SW480 (cell line): ENCODE measurements around the gene ABRACL.
"Not testable (repeated sequence)": the region's sequence is repeated elsewhere in the genome, so short reads cannot be mapped to it uniquely, and the experiment has no call there.

Experiments
- DNase-seq: peaks from one replicate; pipeline ENCODE4 v3.0.0-alpha.2; 2016; ENCODE audit warnings: low spot score

ABRACL gene, protein sequence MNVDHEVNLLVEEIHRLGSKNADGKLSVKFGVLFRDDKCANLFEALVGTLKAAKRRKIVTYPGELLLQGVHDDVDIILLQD

DNA sequence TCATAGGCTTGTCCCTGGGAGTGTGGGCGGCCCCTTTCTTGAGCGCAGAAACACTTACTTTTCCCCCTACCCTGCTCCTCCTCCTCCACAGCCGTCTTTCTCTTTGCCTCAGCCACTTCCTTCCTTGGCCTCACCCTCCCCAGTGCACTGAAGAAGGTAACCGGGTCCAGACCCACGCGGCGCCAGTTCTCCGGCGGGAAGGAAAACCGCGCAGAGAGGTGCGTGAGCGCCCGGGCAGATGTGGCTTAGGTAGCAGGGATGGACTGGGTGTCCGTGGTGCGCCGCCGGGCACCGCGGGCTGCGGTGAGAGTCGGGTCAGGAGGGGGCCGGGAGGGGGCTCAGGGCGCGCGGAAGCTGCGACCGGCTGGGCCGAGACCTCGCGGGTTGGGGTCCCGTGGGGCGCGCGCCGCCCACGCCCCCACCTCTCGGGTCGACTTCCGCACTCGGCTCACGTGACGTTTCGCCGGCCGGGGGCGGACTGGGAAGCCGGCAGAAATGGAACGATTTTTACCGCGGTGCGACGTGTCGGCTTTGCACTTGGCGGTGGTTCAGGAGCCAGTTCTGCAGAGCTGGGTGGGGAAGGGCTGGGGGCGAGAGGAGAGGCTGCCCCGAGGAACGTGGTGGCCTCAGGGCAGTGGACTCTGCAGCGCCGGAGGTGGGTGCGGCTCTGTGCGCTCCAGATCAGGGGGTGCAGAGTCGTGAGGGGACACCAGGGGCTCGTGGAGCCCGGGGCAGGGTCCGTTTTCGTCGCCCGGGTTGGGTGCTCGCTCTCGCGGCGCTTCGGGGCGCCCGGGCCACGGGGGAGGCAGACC is at the start of gene ABRACL:
Gene ABRACL (plus strand): TSS at position 88 of the 812 bp plus-strand sequence. CDS start 5,416 bp downstream, outside the sequence.
- DNase-seq = peak; percentile 61

DNA sequence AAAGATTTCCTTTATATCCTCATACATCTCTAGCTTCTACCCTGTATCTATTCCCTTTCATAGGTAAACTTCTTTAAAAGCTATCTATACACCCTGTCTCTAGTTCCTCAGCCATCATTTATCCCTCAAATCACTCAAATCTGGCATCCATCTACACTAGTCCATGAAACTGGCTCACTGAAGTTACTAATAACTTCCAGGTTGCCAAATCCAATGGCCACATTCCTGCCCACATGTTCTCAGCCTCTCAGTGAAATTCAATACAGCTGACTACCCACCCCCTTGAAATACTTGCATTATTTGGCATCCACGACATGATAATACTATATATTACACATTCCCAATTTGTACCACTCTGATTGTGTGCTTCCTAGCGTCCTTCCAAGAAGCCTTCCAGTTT is 49.2 kb upstream of the ABRACL start:
- DNase-seq = no peak

DNA sequence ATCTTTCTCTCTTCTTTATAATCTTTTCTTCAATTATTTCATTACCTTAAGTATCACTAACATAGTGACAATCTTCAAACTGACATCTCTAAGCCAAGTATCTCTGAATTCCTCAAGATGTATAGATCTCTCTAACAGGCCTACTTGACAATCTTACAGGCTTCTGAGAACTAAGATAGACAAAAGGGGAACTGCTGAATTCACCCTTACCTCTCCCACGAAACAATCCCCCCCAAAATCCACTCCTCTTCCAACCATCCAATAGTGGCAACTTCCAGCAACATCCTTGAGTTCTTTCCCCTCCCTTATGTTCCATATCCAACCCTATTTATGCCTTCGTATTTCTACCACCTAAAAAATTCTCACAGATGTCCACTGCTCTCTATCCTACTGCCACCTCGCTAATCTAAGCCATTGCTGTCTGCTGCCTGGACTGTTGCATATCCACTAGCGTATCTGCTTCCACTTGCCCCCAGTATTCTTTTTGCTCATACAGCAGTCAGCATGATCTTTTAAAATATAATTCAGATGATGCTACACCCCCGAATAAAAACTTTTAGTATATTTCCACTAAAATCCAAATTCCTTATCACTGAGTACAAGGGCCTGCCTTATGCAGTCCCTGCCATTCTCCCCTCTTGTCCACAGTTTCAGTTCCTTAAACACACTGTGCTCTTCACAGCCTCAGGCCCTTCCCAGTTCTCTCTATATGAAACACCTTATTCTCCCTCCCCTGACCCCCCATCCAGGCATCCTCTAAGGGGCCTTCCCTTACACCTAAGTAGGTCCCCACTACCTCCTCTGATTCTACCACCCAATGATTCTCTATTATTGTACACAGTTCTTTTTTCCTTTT is 48.5 kb upstream of the ABRACL start:
- no peak for DNase-seq

DNA sequence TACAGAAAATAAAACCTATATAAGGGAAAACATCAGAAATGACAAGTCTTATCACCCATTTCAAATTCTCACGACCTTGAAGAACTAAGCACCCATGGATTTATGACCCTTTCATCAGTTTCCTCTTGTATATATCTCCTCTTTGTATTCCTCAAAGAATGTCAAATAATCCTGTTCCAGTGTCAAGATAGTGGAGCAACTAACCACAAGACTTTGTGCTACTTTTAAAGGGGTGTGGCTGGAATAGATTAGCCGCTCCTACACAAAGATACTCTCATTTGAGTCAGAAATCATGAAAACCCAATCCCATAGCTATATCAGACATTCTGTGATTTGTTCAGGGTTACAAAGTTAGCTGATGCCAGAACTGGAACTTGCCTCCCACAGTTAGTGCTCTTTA is 47.1 kb upstream of the ABRACL start:
- DNase-seq = no peak

DNA sequence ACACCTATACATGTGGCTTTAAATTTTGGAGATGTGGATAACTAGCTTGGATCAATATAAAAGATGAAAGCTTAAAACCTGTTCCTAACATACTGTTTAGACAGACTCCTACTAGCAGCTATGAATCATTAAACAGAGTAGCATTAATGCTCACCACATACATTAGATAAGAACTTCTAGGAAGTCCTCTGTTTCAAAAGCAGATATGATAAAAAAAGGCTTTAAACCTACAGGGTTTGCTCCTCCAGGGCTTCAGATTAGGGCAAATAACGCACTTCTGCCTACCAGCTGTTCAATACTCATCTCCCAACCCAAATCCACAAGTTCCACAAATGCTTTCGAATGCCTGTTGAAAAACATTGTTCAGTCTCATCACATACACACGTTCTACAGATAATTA is 42.0 kb upstream of the ABRACL start:
- no peak for DNase-seq

DNA sequence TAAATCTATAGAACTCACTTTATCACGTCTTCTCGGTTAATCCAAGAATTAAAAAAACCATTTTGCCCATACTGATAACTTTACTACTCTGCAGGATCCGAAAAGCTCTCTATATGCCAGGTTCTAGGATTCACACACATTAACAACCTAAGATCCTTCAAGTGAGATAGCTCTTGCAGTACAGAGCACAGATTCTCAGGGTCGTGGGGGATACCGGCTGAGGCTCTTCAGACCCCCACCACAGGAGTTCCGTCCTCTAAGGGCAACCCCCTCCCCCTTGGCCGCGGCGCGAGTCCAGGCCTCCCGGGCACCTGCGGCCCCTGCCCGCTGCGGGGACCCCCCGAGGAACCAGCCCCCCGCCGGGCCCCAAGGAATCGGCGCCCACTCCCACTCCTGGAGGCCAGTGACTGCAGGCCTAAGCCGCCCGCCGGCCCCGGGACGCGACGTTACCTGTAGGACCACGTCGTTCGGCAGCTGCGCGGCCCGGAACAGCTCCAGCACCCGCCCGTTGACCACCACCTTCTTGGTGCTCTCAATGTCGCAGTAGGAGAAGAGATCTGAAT is 41.4 kb upstream of the ABRACL start:
- no peak for DNase-seq

DNA sequence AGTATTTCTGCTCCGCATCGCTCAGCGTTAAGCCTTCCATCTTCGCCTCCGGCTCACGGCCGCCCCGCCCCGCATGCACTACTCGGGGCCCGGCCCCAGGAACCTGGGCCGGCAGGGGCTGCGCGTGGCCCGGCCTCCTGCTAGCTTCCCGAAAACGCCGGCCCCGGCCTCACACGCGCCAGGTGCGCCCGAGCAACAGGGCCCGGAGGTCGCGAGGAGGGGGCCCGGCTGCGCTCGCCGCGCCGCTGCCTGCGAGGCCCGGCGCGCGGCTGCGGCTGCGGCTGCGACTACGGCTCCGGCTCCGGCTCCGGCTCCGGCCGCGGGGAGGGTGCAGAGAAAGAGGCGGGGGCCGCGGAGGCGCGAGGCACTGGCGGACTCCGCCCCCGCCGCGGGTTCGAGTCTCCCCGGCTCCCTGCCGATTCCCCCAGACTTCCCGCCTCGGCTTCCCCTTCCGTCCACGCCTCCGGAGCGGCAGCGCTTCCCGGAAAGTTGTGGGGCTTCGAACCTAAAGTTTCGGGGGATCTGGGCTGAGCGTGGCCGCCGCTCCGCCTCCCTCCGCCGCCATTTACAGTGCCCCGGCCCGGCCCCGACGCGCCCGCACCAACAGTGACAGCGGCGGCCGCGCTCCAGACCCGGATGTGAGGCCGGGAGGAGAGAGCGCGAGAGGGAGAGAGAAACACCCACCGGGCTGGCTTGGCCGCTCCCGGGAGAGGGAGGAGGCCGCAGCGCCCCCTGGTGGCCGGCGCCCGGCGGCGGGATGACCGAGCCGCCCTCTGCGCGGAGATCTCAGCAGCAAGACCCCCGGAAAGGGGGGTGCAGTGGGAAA is 40.7 kb upstream of the ABRACL start, which contains the start of gene REPS1:
Gene REPS1 (minus strand): TSS at position 611 of the 826 bp plus-strand sequence. CDS start 571 bp downstream, at position 40.
- peak; percentile 82 for DNase-seq

DNA sequence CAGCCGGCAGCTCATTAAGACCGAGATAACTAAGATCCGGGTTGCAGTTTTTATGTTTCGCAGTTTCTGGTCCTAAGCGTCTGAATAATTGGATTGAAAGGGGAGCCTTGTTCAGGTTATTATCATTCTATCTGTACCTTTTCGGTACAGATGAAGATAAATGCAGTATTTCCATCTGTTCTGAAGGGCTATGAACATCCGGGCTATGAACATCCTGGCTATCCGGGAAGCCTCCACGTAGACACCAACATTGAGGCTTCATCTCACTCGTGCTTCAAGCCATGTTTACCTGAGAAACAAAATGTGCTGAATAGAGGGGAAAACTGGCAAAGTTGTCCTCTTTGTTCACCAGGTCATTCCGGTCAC is 40.1 kb upstream of the ABRACL start:
- peak; percentile 27 for DNase-seq

DNA sequence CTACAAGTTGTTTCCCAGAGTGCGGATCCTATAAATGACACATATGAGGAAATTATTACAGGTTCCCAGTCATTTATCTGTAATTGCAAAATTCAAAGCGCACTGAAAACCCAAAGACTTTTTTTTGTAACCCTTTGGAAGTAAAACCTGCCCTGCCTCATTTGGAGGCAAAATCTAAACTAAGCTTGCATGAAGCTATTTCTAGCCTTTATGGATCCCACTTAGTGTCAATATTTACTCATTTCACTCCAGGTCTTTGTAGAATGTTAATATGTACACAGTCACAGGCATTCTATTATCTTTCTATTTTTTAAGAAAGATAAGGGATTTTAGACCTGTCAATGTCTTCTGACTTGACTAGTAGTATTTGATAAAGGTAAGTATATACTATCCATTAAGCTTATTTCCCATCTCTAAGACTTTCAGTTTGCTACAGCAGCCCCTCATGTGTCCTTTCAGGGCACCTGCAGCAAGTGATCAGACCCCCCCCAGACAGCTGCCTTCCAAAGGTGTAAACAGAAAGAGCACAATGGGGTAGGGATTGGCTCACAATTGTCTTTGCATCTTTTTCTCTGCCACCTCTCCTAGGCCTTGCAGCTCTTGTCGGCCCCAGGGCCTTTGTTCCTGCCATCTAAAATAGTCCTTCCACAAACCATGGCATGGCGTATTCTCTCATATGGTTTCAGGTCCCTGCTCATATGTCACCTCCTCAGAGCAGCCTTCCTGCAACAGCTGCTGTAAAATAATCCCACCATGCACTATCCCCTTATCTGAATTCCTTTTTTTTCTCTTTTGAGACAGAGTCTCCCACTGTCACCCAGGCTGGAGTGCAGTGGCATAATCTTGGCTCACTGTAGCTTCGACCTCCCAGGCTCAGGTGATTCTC is 39.2 kb upstream of the ABRACL start:
- no peak for DNase-seq

DNA sequence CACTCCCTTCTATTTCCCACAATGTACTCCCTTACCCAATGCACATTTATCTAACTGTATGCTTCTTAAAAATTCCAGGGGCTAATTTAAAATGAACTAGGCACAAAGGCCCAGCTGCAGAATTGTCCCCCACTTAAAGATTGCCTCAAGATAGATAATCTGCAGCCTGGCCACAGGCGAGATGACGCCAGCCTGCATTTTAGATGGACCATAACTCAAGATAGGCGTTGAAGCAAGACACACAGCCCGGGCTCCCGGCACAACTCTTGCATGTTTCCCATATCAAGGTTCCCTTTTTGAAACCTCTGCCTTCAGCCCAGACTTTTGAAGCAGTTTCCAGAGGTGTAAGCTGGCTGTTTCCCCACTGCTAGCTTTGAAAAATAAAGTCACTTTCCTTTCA is 37.3 kb upstream of the ABRACL start:
- no peak for DNase-seq

DNA sequence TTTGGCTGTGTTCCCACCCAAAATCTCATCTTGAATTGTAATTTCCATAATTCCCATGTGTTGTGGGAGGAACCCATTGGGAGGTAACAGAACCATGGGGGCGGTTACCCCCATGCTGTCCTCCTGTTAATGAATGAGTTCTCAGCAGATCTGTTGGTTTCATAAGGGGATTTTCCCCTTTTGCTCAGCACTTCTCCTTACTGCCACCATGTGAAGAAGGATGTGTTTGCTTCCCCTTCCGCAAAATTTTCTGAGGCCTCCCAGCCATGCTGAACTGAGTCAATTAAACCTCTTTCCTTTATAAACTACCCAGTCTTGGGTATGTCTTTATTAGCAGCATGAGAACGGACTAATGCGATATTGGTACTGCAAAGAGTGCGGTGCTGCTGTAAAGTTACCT is 35.6 kb upstream of the ABRACL start:
- DNase-seq = not testable (repeated sequence)

DNA sequence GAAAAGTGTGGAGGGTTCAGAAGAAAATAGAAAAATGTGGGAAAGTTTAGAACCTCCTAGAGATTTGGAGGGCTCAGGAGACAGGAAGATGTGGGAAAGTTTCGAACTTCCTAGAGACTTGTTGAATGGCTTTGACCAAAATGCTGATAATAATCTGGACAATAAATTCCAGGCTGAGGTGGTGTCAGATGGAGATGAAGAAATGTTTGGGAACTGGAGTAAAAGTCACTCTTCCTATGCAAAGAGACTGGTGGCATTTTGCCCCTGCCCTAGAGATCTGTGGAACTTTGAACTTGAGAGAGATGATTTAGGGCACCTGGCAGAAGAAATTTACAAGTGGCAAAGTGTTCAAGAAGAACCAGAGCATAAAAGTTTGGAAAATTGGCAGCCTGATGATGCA is 35.1 kb upstream of the ABRACL start:
- DNase-seq = not testable (repeated sequence)

DNA sequence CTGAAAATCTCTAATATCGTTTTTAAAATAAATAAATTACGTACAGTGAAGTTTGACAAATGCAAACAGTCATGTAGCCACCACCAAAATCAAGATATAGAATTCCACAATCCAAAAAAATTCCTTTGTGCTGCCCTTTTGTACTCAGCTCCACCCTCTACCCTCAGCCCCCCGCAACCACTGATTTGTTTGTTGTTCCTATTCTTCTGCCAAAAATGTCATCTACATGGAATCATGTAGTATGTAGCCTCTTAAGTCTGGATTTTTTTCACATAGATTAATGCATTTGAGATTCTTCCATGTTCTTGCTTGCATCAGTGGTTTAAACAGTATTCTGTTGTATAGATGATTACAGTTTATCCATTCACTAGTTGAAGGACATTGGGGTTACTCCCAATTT is 32.0 kb upstream of the ABRACL start:
- no peak for DNase-seq

DNA sequence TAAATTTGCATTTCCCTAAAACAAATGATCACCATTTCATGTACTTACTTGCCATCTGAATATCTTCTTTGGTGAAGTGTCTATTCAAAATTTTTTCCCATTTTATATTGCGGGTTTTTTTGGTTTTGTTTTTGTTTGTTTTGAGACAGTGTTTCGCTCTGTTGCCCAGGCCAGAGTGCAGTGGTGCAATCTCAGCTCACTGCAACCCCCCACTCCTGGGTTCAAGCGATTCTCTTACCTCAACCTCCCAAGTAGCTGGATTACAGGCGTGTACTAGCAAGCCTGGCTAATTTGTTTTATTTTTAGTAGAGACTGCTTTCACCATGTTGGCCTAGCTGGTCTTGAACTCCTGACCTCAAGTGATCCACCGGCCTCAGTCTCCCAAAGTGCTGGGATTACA is 31.4 kb upstream of the ABRACL start:
- no peak for DNase-seq

DNA sequence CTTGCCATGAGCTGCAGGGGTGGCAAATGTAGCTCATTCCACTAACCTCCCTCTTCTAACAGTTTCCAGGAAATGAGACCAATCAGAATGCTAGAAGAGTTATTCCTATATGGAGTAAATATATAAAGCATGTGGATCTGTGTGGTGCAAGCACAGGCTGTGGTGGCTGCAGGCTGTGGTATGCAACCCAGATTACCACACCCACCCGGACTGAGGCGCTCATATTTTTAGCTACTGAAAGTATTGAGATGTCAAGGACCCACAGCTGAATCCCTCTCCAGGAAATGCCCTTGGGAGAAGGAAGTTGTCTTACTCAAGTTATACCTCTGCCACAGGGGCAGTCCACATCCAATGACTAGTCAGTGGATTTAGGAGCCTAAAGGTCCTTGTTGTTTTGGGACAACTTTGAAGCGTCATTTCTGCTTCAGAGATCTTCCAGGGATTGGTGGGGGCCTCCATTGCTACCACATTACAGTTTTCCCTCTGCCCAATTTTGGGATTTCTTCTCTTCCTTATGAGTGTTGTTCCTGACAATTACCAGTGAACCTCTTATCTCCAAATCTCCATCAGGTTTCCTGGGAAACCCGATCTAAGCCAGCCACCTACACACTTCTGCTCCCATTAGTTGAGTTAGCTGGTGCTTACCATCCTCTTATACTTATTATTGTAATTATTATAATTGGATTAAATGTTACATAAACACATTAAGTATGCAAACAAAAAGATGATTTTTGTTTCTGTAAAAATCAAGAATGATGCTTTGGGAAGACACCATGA is 28.4 kb upstream of the ABRACL start:
- DNase-seq = no peak

DNA sequence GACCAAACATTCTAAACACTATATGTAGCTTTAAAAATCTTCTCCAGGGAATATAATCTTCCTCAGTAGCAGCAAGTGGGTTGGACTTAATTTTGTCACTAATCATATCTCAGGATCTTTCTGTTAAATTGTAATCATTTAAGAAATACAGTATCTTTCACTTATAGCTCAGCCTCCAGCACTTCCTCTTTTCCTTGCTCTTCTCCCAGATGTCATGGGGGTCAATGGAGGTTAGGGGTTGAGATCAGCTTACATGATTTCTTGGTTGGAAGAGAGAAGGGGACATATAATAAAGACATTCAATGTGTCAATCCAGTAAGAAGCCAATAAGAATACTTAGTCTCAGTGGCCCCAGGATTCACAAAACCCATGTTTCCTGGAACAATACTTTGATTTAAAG is 24.8 kb upstream of the ABRACL start:
- DNase-seq = no peak

DNA sequence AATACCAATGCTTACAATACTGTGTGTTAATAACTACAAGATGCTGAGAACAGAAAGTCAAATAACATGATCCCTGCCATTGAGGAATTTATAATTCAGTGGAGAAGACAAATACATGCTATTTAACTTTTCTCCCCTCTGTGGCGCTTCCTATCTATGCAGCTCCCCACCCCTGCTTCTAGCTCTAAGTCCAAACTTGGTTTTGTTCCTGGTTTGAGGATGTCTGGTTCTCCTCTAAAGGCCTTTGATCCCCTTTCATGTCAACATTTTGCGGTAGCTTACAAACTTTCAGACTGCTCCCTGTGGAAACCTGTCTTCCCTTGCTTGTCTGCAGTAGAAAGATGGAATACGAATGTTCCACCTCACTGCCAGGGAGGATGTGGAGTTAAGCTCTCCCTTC is 22.1 kb upstream of the ABRACL start:
- no peak for DNase-seq

DNA sequence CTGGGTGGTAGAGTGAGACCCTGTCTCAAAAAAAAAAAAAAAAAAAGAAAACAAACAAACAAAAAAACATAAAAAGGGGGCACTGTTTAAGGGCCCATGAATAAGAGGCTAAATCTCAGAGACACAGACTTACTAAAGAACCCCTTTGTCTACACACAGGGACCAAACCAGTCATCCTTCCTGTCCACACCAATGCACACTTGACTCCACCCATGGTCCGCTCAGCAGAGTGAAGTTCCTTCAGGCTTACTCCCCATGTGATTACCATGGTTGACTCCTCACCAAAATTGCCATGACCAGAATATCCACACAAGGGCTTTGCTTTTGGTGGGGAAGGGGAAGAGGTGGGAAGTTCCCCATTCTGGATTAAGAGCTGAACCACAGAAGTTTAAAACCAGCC is 21.1 kb upstream of the ABRACL start:
- no peak for DNase-seq

DNA sequence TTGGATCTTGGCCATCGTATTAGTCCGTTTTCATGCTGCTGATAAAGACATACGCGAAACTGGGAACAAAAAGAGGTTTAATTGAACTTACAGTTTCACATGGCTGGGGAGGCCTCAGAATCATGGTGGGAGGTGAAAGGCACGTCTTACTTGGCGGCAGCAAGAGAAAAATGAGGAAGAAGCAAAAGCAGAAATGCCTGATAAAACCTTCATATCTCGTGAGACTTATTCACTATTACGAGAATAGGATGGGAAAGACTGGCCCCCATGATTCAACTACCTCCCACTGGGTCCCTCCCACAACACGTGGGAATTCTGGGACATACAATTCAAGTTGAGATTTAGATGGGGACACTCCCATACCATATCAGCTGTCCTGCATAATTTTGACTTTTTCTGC is 20.4 kb upstream of the ABRACL start:
- no peak for DNase-seq

DNA sequence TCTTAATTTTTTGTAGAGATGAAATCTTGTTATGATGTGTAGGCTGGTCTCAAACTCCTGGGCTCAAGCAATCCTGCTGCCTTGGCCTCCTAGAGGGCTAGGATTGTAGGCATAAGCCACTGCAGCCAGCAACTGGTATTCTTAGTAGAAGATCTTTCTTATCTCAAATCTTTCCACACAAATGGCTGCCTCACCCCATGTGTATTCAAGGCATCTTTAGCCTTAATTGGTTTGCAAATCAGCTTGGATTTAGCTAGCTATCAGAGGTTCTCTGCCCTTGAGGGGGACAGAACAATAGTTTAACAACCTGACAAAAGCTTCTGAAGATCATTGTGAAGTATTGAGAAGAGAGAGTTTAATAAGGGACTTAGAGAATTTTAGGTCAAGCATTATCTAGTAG is 17.9 kb upstream of the ABRACL start:
- DNase-seq = no peak
